Liver (tissue), 9 donors: ENCODE measurements around the gene ARHGAP23. TPM values are rescaled to one million over a fixed set of nuclear protein-coding genes. Genes with fewer than 3 reads are reported as not detected.

Experiments used
- DNase-seq: peaks from one replicate; pipeline ENCODE4 v3.0.0-alpha.2; 2017; ENCODE audit warnings: low spot score
- H3K27ac ChIP-seq, 2 donors: one replicate each; pipeline ENCODE4 v1.7.0; 2013; ENCODE audit warnings: inconsistent platforms in 2 of 2, low read length in 2 of 2, control low read depth in 1 of 2, low read depth in 1 of 2, mild to moderate bottlenecking in 1 of 2
- H3K27me3 ChIP-seq, 4 donors: one replicate each; pipeline versions ENCODE4 v1.6.1 to v1.7.0; 2013; ENCODE audit warnings: low read length in 3 of 4, inconsistent platforms in 1 of 4, mild to moderate bottlenecking in 1 of 4, moderate library complexity in 1 of 4; ENCODE audit not compliant: control insufficient read depth in 4 of 4, insufficient read depth in 4 of 4
- H3K36me3 ChIP-seq, 4 donors: one replicate each; pipeline versions ENCODE4 v1.6.1 to v1.7.0; 2013; ENCODE audit warnings: low read length in 3 of 4, mild to moderate bottlenecking in 3 of 4, low read depth in 1 of 4, moderate library complexity in 1 of 4; ENCODE audit not compliant: control insufficient read depth in 4 of 4, insufficient read depth in 3 of 4
- H3K4me1 ChIP-seq, 4 donors: one replicate each; pipeline versions ENCODE4 v1.6.1 to v1.7.0; 2013; ENCODE audit warnings: low read length in 3 of 4, mild to moderate bottlenecking in 3 of 4, moderate library complexity in 1 of 4; ENCODE audit not compliant: control insufficient read depth in 4 of 4, insufficient read depth in 4 of 4
- H3K4me3 ChIP-seq, 3 donors: one replicate each; pipeline versions ENCODE4 v1.6.1 to v1.7.0; 2013; ENCODE audit warnings: low read length in 3 of 3, control low read depth in 1 of 3, low read depth in 1 of 3, mild to moderate bottlenecking in 1 of 3
- H3K9ac ChIP-seq, 2 donors: one replicate each; pipeline ENCODE4 v1.7.0; 2013; ENCODE audit warnings: low read length in 2 of 2, mild to moderate bottlenecking in 2 of 2, moderate library complexity in 2 of 2, control low read depth in 1 of 2, low read depth in 1 of 2
- H3K9me3 ChIP-seq, 4 donors: one replicate each; pipeline versions ENCODE4 v1.6.1 to v1.7.0; 2013; ENCODE audit warnings: low read length in 3 of 4; ENCODE audit not compliant: control insufficient read depth in 4 of 4
- EGR1 ChIP-seq, 2 donors: IDR thresholded peaks; 2 replicates each; pipeline ENCODE4 v1.6.1; 2016 to 2018; ENCODE audit warnings: antibody characterized with exemption in 2 of 2, low read depth in 2 of 2
- FOXA1 ChIP-seq: IDR thresholded peaks from 2 replicates; pipeline ENCODE4 v1.6.1; 2016; ENCODE audit warnings: antibody characterized with exemption
- FOXA2 ChIP-seq: IDR thresholded peaks from 2 replicates; pipeline ENCODE4 v1.6.1; 2016; ENCODE audit warnings: antibody characterized with exemption
- GABPA ChIP-seq, 2 donors: IDR thresholded peaks in 1 of 2; conservative IDR thresholded peaks in 1 of 2; 2 replicates each; pipeline ENCODE4 v1.6.1; 2016; ENCODE audit warnings: antibody characterized with exemption in 2 of 2, mild to moderate bottlenecking in 1 of 2, moderate library complexity in 1 of 2
- HNF4A ChIP-seq, 2 donors: conservative IDR thresholded peaks; 2 replicates each; pipeline ENCODE4 v1.6.1; 2016; ENCODE audit warnings: antibody characterized with exemption in 2 of 2, mild to moderate bottlenecking in 2 of 2
- HNF4G ChIP-seq: IDR thresholded peaks from 2 replicates; pipeline ENCODE4 v1.6.1; 2016; ENCODE audit warnings: antibody characterized with exemption
- JUND ChIP-seq, 2 donors: IDR thresholded peaks; 2 replicates each; pipeline ENCODE4 v1.6.1; 2016; ENCODE audit warnings: antibody characterized with exemption in 2 of 2
- RAD21 ChIP-seq, 2 donors: IDR thresholded peaks; 2 replicates each; pipeline ENCODE4 v1.6.1; 2016; ENCODE audit warnings: antibody characterized with exemption in 2 of 2, mild to moderate bottlenecking in 2 of 2
- RXRA ChIP-seq, 2 donors: IDR thresholded peaks; 2 replicates each; pipeline ENCODE4 v1.6.1; 2017 to 2018; ENCODE audit warnings: antibody characterized with exemption in 2 of 2, mild to moderate bottlenecking in 1 of 2
- SP1 ChIP-seq: IDR thresholded peaks from 2 replicates; pipeline ENCODE4 v1.6.1; 2018; ENCODE audit warnings: antibody characterized with exemption, mild to moderate bottlenecking
- WGBS: extraction: QIAGEN DNeasy Blood & Tissue Kit; methylation state at CpG from one replicate; pipeline ENCODE4 v1.1.7; 2013; 5-methylcytosine and 5-hydroxymethylcytosine counted together
- polyA plus RNA-seq, 2 donors: library from polyadenylated mRNA; stranded (reverse) in 1 of 2; unstranded in 1 of 2; fragments of 200-250 nt in 1 of 2; fragments of >200 nt in 1 of 2; fragmentation: Nextera tagmentation in 1 of 2; extraction: Ambion mirVana in 1 of 2; gene quantifications; one replicate each; pipeline versions ENCODE4 v1.2.1 to v1.2.3, GENCODE V29; 2013 to 2015
- total RNA-seq, 2 donors: library from RNA; depleted of rRNA; stranded (reverse); fragments of >200 nt; gene quantifications; one replicate each; pipeline ENCODE4 v1.2.3, GENCODE V29; 2014
- TF ChIP-seq, protein P1 (sequence below): fragments of 150-350 bp; IDR thresholded peaks from 2 replicates; pipeline ENCODE4 v1.5.1; 2017; ENCODE audit warnings: improper control_type of control experiment, low read depth, low read length; ENCODE audit not compliant: missing input control
- TF ChIP-seq, protein P2 (sequence below): IDR thresholded peaks from 2 replicates; pipeline ENCODE4 v1.6.1; 2016; ENCODE audit warnings: antibody characterized with exemption, mild to moderate bottlenecking
- donor health status: healthy.
- donor health status: healthy.
- donor health status: healthy.
- donor health status: healthy.
- donor health status: healthy.

The ARHGAP23 gene
- total and polyA plus RNA-seq, 4 donors, result 0.28 to 31.8 (median 4.6) TPM

DNA sequence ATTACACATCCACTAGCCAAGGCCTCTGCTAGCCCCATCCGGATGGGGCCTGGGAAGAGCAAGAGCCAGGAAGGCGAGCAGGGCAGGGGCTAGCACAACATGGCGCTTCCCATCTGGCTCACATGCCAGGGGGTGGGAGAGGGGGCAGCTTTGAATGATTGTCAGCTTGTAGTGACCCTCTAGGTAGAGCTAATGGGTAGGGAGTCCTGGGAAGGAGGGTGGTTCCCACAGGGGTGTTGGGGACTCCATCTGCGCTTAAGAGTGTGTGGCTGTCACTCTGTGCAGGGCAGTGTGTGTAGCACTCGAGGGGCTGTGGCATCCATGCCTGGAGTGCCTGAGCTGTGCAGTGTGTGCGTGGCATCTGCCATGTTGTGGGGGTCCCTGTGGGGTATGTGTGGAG lies 24.5 kb downstream of the ARHGAP23 start:
- Histone ChIP-seq H3K4me1 (peaks cover 0 to 8% (median 2%) of the 10 kb centered on the region in 4 donors), H3K4me3 (no peak overlapping the region), H3K9ac (no peak overlapping the region), H3K9me3 (no peaks in the 10 kb centered on the region), H3K27ac (peak overlapping the region; percentile 42 to 79), H3K27me3 (peaks cover 0 to 6% (median 0%) of the 10 kb centered on the region in 4 donors), H3K36me3 (no peaks in the 10 kb centered on the region)
- TF ChIP-seq HNF4A (conservative IDR thresholded peaks at IDR 0.05) (no peak), JUND (IDR thresholded peaks at IDR 0.05) (no peak), GABPA (IDR thresholded peaks at IDR 0.05 in 1 of 2, conservative IDR thresholded peaks at IDR 0.05 in 1 of 2) (no peak)
- WGBS, result 82% methylated on average over 6 of the region's 6 CpGs
- DNase-seq, result no peak

DNA sequence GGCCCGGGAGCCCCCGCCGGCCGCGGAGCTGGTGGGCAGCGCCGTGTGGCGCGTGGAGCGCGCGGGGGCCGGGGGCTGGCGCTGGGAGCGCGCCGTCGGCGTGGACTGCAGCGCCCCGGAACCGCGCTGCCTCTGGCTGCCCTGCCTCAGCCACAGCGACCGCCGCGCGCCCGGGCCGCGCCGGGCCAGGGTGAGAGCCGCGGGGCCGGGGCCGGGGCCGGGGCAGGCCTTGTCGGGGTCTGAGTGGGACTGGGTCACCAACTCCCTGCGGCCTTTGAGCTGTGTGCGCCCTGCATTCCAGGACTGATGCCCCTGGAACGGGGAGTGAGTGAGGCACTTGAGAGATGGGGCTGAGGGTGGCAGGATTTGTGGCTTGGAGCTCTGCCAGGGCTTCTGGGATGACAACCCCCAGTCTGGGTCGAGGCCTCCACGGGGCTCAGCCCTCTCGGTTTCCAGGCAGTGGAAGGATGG lies 25.7 kb downstream of the ARHGAP23 start:
- H3K9ac ChIP-seq, result no peak overlapping the region
- peaks cover 0 to 6% (median 0%) of the 10 kb centered on the region in 4 donors for H3K27me3 ChIP-seq
- TF ChIP-seq HNF4G, result no peak
- TF ChIP-seq, protein P1, sequence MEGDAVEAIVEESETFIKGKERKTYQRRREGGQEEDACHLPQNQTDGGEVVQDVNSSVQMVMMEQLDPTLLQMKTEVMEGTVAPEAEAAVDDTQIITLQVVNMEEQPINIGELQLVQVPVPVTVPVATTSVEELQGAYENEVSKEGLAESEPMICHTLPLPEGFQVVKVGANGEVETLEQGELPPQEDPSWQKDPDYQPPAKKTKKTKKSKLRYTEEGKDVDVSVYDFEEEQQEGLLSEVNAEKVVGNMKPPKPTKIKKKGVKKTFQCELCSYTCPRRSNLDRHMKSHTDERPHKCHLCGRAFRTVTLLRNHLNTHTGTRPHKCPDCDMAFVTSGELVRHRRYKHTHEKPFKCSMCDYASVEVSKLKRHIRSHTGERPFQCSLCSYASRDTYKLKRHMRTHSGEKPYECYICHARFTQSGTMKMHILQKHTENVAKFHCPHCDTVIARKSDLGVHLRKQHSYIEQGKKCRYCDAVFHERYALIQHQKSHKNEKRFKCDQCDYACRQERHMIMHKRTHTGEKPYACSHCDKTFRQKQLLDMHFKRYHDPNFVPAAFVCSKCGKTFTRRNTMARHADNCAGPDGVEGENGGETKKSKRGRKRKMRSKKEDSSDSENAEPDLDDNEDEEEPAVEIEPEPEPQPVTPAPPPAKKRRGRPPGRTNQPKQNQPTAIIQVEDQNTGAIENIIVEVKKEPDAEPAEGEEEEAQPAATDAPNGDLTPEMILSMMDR, result no peak
- TF ChIP-seq FOXA1, result no peak
- no peak for TF ChIP-seq FOXA2
- no peak for TF ChIP-seq RXRA (IDR thresholded peaks at IDR 0.05)
- peaks cover 0 to 8% (median 2%) of the 10 kb centered on the region in 4 donors for H3K4me1 ChIP-seq
- no peaks in the 10 kb centered on the region for H3K9me3 ChIP-seq
- peak overlapping the region in 2 of 3 donors; percentile 12 to 40 for H3K4me3 ChIP-seq
- no peak overlapping the region for H3K27ac ChIP-seq
- 5% methylated on average over 44 of the region's 44 CpGs for WGBS
- no peak for DNase-seq
- H3K36me3 ChIP-seq, result no peaks in the 10 kb centered on the region

DNA sequence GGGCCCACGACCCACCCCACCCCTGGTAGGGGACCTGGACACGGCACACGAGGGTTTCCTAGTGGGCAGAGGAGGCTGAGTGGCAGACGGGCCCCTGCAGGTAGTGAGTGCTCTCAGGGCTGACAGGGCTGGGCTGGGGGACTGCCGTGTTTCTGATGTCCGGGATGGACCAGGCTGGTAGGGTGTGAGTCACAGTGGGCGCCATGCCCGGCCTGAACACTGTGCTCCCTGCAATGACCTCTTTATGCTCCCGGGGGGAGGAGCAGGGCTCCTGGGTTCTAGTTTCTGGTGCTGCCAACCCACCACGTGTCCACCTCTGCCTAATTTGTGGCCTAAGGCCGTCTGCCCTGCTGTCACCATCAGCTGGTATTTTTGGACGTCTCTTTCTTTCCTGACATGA lies 26.3 kb downstream of the ARHGAP23 start:
- Histone ChIP-seq H3K27ac (no peak overlapping the region), H3K9me3 (no peaks in the 10 kb centered on the region), H3K4me3 (peak overlapping the region in 1 of 3 donors; percentile 40), H3K27me3 (peaks cover 0 to 6% (median 0%) of the 10 kb centered on the region in 4 donors), H3K36me3 (no peaks in the 10 kb centered on the region), H3K4me1 (peaks cover 0 to 8% (median 2%) of the 10 kb centered on the region in 4 donors), H3K9ac (no peak overlapping the region)
- WGBS, result 27% methylated on average over 12 of the region's 12 CpGs
- no peak for DNase-seq
- TF ChIP-seq SP1, result no peak
- TF ChIP-seq RXRA (IDR thresholded peaks at IDR 0.05), result peak in 1 of 2 donors; percentile 70
- TF ChIP-seq, protein P2, sequence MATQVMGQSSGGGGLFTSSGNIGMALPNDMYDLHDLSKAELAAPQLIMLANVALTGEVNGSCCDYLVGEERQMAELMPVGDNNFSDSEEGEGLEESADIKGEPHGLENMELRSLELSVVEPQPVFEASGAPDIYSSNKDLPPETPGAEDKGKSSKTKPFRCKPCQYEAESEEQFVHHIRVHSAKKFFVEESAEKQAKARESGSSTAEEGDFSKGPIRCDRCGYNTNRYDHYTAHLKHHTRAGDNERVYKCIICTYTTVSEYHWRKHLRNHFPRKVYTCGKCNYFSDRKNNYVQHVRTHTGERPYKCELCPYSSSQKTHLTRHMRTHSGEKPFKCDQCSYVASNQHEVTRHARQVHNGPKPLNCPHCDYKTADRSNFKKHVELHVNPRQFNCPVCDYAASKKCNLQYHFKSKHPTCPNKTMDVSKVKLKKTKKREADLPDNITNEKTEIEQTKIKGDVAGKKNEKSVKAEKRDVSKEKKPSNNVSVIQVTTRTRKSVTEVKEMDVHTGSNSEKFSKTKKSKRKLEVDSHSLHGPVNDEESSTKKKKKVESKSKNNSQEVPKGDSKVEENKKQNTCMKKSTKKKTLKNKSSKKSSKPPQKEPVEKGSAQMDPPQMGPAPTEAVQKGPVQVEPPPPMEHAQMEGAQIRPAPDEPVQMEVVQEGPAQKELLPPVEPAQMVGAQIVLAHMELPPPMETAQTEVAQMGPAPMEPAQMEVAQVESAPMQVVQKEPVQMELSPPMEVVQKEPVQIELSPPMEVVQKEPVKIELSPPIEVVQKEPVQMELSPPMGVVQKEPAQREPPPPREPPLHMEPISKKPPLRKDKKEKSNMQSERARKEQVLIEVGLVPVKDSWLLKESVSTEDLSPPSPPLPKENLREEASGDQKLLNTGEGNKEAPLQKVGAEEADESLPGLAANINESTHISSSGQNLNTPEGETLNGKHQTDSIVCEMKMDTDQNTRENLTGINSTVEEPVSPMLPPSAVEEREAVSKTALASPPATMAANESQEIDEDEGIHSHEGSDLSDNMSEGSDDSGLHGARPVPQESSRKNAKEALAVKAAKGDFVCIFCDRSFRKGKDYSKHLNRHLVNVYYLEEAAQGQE, result no peak
- TF ChIP-seq, protein P1, result no peak
- TF ChIP-seq GABPA (IDR thresholded peaks at IDR 0.05 in 1 of 2, conservative IDR thresholded peaks at IDR 0.05 in 1 of 2), result no peak
- TF ChIP-seq RAD21 (IDR thresholded peaks at IDR 0.05), result no peak
- no peak for TF ChIP-seq EGR1 (IDR thresholded peaks at IDR 0.05; ENCODE audit: low read depth in 2 of 2)
